Activated naive CD8-positive, alpha-beta T cell treated with anti-CD3 and anti-CD28 coated beads, Interleukin-2, amount 50 U/mL, for 24 hours (primary cell): ENCODE data around the gene TEX10.

ENCODE experiments used
- ATAC-seq: fragments of 150-1000 bp; cut with Tn5 transposase; one replicate; pipeline ENCODE4 v1.10.0; 2021
- DNase-seq: peaks from one replicate; pipeline ENCODE4 v3.0.0; 2021
- H3K27ac Mint-ChIP-seq: one replicate; pipeline ENCODE4 v1.8.0; 2021; ENCODE audit warnings: mild to moderate bottlenecking, mixed read lengths
- H3K27me3 Mint-ChIP-seq: one replicate; pipeline ENCODE4 v1.8.0; 2021; ENCODE audit warnings: mixed read lengths
- H3K36me3 Mint-ChIP-seq: one replicate; pipeline ENCODE4 v1.8.0; 2021; ENCODE audit warnings: low read depth, mixed read lengths
- H3K4me1 Mint-ChIP-seq: one replicate; pipeline ENCODE4 v1.8.0; 2021; ENCODE audit warnings: mixed read lengths
- H3K4me3 Mint-ChIP-seq: one replicate; pipeline ENCODE4 v1.8.0; 2021; ENCODE audit warnings: mild to moderate bottlenecking, moderate library complexity, mixed read lengths
- H3K9me3 Mint-ChIP-seq: one replicate; pipeline ENCODE4 v1.8.0; 2021; ENCODE audit warnings: mixed read lengths

TEX10 gene

DNA sequence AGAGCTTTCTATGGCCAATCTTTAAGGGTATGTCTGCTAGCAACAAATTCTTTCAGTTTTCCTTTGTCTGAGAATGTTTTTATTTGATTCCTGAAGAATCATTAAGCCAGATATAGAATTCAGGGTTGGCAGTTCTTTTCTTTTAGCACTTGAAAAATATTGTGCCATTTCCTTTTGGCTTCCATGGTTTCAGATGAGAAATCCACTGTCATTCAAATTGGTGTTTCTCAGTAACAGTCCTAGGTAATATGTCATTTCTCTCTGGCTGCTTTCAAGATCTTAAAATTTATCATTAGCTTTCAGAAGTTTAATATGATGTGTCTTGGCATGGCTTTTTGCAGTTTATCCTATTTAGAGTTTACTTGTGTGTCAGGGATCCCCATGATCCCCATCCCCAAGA, 67.7 kb downstream of the TEX10 start:
- DNase-seq (no peak), ATAC-seq (no peak)
- peaks cover 71% of the 10 kb centered on the region for H3K36me3 Mint-ChIP-seq
- H3K4me1 Mint-ChIP-seq, result no peaks in the 10 kb centered on the region
- no peak overlapping the region for H3K27ac Mint-ChIP-seq
- no peak overlapping the region for H3K4me3 Mint-ChIP-seq
- H3K9me3 Mint-ChIP-seq, result peaks cover 24% of the 10 kb centered on the region
- H3K27me3 Mint-ChIP-seq, result no peaks in the 10 kb centered on the region

DNA sequence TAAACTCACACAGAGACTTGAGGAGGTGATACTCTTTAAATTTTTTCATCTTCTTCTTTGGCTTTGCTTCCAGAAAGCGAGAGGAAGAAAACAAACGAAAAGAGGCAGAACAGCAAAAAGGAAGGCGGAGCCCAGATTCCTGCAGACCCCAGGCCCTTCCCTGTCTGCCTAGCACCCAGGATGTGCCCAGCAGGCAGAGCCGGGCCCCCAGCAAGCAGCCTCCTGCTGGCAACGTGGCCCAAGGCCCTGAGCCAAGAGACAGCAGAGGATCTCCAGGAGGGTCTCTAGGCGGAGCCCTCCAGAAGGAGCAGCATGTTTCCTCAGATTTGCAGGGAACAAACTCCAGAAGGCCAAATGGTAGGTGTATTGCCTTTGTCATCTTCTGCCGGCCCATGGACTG, 68.5 kb downstream of the TEX10 start:
- no peaks in the 10 kb centered on the region for H3K27me3 Mint-ChIP-seq
- peaks cover 24% of the 10 kb centered on the region for H3K9me3 Mint-ChIP-seq
- no peak for DNase-seq
- H3K36me3 Mint-ChIP-seq, result peaks cover 70% of the 10 kb centered on the region
- H3K4me1 Mint-ChIP-seq, result no peaks in the 10 kb centered on the region
- H3K4me3 Mint-ChIP-seq, result no peak overlapping the region
- H3K27ac Mint-ChIP-seq, result no peak overlapping the region
- no peak for ATAC-seq

DNA sequence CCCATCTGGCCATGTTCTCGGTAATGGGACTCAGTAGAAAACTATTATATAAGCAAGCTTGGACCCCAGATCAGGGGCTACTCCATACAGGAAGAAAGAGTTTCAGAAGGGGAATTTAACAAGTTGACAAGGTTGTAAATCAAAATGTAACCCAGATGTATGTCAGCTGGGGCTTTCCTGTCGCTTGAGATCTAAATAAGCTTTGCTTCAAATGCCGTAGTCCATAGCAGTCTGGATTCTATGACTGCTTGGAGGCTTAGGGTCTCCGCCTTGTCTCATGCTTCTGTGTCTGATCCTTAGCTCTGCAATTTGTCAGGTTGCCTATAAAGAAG, 70.4 kb downstream of the TEX10 start:
- H3K4me3 Mint-ChIP-seq, result no peak overlapping the region
- no peaks in the 10 kb centered on the region for H3K27me3 Mint-ChIP-seq
- H3K27ac Mint-ChIP-seq, result no peak overlapping the region
- no peak for DNase-seq
- H3K9me3 Mint-ChIP-seq, result peaks cover 20% of the 10 kb centered on the region
- peaks cover 61% of the 10 kb centered on the region for H3K36me3 Mint-ChIP-seq
- no peak for ATAC-seq
- peaks cover 5% of the 10 kb centered on the region for H3K4me1 Mint-ChIP-seq

DNA sequence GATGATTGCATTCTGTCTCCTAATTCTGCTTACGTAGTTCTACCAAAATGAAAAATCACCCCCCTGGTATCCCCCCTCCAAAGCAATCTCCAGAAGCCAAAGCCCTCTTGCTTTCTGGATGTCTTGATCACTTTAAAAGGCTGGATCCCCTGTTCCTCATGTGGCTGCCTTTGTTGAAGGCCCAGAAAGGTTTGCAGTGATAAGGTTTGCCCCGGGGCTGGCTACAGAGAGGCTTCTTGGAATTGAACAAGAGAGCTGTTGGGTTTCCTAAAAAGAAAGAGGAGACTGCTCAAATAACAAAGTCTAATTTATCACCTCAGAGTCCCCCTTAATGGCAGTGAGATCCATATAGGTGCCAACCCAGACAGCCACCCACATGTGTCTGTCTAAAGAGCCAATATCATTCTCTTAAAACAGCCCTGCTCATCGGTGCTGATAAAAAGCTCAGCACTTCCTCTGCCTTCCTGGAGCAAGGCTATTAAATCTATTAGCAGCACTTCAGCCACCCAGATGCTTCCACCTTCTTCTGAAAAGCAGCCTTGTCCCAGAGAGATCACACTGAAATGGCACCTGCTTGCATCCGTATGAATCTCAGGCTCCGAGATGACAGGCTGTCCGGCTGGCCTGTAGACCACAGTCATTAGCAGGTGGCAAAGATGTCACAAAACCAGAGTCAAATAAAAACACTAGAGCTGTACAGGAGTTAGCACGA, 70.9 kb downstream of the TEX10 start:
- ATAC-seq (no peak), DNase-seq (no peak)
- Mint-ChIP-seq H3K36me3 (peaks cover 61% of the 10 kb centered on the region), H3K4me3 (no peak overlapping the region), H3K9me3 (peaks cover 17% of the 10 kb centered on the region), H3K4me1 (peaks cover 10% of the 10 kb centered on the region), H3K27ac (no peak overlapping the region), H3K27me3 (no peaks in the 10 kb centered on the region)

DNA sequence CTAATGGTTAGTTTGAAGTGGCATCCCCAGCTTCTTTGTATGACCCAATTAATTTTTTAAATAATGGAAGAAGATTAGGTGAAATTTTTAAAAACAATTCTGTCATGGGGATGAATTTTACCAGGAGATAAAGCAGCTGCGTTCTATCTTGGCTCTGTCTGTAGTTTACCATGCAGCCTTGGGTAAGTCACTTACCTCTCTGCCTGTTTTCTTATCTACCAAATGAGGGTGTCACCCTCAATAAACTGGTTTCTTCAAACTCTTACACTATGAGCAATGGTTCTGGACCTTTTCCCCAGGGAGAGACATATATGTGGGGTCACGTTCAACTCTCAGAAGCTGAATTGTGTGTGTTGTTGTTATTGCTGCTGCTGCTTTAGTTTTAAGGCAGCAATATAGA, 71.7 kb downstream of the TEX10 start:
- H3K27me3 Mint-ChIP-seq, result no peaks in the 10 kb centered on the region
- H3K4me3 Mint-ChIP-seq, result no peak overlapping the region
- ATAC-seq (no peak), DNase-seq (no peak)
- H3K36me3 Mint-ChIP-seq, result peaks cover 61% of the 10 kb centered on the region
- peaks cover 13% of the 10 kb centered on the region for H3K4me1 Mint-ChIP-seq
- H3K27ac Mint-ChIP-seq, result no peak overlapping the region
- H3K9me3 Mint-ChIP-seq, result peaks cover 14% of the 10 kb centered on the region

DNA sequence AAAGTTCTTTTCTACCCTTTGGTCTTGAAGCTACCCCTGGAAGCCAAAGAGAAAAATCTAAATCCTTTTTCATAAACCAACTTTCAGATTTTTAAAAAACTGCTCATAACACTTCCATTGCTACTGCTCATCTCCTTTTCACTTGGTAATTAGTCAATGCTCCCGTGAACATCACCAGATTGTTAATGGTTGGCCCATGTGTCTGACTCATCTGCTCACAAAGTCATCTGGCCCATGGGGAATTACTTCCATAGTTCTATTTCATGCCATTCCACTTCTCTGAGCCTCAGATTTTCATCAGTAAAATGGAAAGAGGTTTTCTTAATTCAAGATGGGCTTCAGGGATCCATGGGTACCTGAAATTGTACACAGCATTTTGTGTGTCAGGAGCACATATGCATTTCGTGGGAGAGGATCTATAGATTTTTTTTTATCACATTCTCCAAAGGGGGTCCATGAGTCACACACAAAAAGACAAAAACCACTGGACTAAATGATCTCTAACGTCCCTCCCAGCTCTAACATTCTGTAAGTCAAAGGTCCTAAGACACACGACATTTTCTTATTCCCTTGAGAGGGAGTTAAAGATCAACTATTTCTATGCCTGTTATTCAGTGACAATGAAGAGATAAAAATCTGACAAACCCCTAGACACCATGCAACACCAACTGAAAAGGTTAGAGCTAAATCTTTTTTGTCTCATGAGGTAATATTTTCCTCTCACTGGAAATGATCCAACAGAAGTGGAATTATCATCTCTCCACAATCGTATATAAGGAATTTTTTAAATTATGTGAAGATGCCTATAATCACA, 75.4 kb downstream of the TEX10 start:
- no peaks in the 10 kb centered on the region for H3K27me3 Mint-ChIP-seq
- no peak overlapping the region for H3K4me3 Mint-ChIP-seq
- DNase-seq, result no peak
- ATAC-seq, result peak; percentile 65
- H3K4me1 Mint-ChIP-seq, result peaks cover 13% of the 10 kb centered on the region
- peaks cover 43% of the 10 kb centered on the region for H3K36me3 Mint-ChIP-seq
- peak overlapping the region; percentile 50 for H3K27ac Mint-ChIP-seq
- H3K9me3 Mint-ChIP-seq, result no peaks in the 10 kb centered on the region

DNA sequence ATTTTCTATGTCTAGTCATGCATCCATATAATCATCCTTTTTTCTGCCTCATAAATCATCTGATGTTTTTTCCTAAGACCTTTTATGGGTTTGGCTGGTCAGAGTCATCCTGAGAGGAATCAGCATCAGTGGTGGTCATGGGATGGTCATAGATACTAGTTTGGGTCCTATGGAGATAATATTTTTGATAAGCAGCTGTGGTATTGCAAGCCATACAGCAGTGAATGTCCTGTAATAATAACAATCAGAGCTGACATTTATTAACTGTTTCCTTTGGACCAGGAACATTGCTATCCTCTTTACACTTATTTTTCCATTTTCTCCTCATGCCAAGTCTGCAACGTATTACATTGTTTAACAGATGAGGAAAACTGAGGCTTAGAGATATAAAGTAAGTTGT, 83.1 kb downstream of the TEX10 start:
- Mint-ChIP-seq H3K4me3 (no peak overlapping the region), H3K4me1 (no peaks in the 10 kb centered on the region), H3K27ac (no peak overlapping the region), H3K9me3 (no peaks in the 10 kb centered on the region), H3K36me3 (peaks cover 21% of the 10 kb centered on the region), H3K27me3 (no peaks in the 10 kb centered on the region)
- DNase-seq (no peak), ATAC-seq (no peak)

DNA sequence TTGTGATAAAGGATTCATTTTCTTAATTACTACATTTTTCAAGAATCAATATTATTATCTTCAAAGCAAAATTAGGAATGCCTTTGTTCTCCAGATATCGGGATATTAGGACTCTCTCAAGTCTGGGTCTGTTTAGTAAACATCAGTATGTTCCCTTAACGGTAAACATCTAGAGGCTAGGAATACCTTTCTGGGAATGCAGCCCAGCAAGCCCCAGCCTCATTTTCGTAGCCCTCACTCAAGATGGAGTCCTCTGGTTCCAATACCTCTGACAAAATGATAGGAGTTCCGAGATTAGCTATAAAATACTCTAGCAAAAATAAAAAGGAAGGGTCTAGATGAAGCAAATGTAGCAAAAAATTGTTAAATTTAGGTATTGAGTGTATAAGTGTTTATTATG, 84.5 kb downstream of the TEX10 start:
- Mint-ChIP-seq H3K4me3 (no peak overlapping the region), H3K4me1 (no peaks in the 10 kb centered on the region), H3K27ac (no peak overlapping the region), H3K27me3 (no peaks in the 10 kb centered on the region), H3K36me3 (peaks cover 19% of the 10 kb centered on the region), H3K9me3 (no peaks in the 10 kb centered on the region)
- DNase-seq (no peak), ATAC-seq (no peak)

DNA sequence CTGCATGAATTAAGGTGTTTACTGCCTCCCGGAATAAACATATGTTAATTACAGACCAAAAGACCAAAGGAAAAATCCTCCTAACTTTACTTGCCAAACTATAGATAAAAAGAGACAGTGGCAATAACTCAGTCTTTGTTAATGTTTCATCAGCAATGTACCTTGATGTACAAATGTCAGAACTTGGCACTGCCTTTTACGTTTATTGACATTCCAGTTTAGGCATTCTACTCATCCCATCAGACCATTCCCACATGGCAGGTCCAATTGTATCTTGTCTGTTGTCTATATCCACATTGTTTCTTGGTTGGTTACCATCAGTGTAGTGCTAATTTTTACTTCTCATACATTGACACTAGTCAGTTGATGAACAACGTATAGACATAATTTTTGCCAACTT, 85.5 kb downstream of the TEX10 start:
- H3K36me3 Mint-ChIP-seq, result peaks cover 17% of the 10 kb centered on the region
- no peaks in the 10 kb centered on the region for H3K4me1 Mint-ChIP-seq
- no peak for ATAC-seq
- no peaks in the 10 kb centered on the region for H3K27me3 Mint-ChIP-seq
- no peak for DNase-seq
- H3K27ac Mint-ChIP-seq, result no peak overlapping the region
- H3K4me3 Mint-ChIP-seq, result no peak overlapping the region
- H3K9me3 Mint-ChIP-seq, result no peaks in the 10 kb centered on the region
